NCI-H82 (cell line): ENCODE results near the gene SLC4A8.

ENCODE experiments used
- DNase-seq: peaks from one replicate; lab custom pipeline; 2025; lab: John Stamatoyannopoulos, UW

SLC4A8 gene

GRCh38 chr12:51424662-51425539, at the start of gene SLC4A8:
SLC4A8 (plus strand) TSS chr12:51424831; CDS start chr12:51424988, 157 bp downstream.
- DNase-seq: peak; percentile 99

- no peak for DNase-seq
Measured at GRCh38 chr12:51374856-51375255, 49.8 kb upstream of the SLC4A8 start.

GRCh38 chr12:51377099-51377984, 47.3 kb upstream of the SLC4A8 start:
- DNase-seq: no peak

GRCh38 chr12:51378749-51379148, 45.9 kb upstream of the SLC4A8 start:
- no peak for DNase-seq

- no peak for DNase-seq
Measured at GRCh38 chr12:51379571-51379970, 45.1 kb upstream of the SLC4A8 start.

GRCh38 chr12:51381226-51382079, 43.2 kb upstream of the SLC4A8 start:
- DNase-seq: peak; percentile 87

GRCh38 chr12:51382173-51382572, 42.5 kb upstream of the SLC4A8 start:
- DNase-seq: no peak

GRCh38 chr12:51383269-51383905, 41.2 kb upstream of the SLC4A8 start:
- DNase-seq: peak; percentile 38

GRCh38 chr12:51386351-51386750, 38.3 kb upstream of the SLC4A8 start:
- no peak for DNase-seq

GRCh38 chr12:51388069-51388799, 36.4 kb upstream of the SLC4A8 start:
- DNase-seq: no peak

GRCh38 chr12:51388846-51389245, 35.8 kb upstream of the SLC4A8 start:
- no peak for DNase-seq

- no peak for DNase-seq
Measured at GRCh38 chr12:51389302-51389999, 35.2 kb upstream of the SLC4A8 start.

- no peak for DNase-seq
Measured at GRCh38 chr12:51390457-51390856, 34.2 kb upstream of the SLC4A8 start.

- peak; percentile 49 for DNase-seq
Measured at GRCh38 chr12:51390891-51391282, 33.7 kb upstream of the SLC4A8 start.

GRCh38 chr12:51391283-51392123, 33.1 kb upstream of the SLC4A8 start, which contains the start of gene GALNT6:
GALNT6 (minus strand) TSS chr12:51391406; CDS start chr12:51379781, 11,625 bp downstream.
- DNase-seq: peak; percentile 49

- DNase-seq: peak; percentile 49
Measured at GRCh38 chr12:51392556-51393237, 31.9 kb upstream of the SLC4A8 start.

- no peak for DNase-seq
Measured at GRCh38 chr12:51393676-51394545, 30.7 kb upstream of the SLC4A8 start.
